IMR-90 (cell line): ENCODE data around the gene SLC1A5.

ENCODE experiments used
- BHLHE40 ChIP-seq: fragments of 150-350 bp; IDR thresholded peaks from 2 replicates; pipeline ENCODE4 v1.6.1; 2016; ENCODE audit warnings: mild to moderate bottlenecking, low read depth, low read length
- CEBPB ChIP-seq: IDR thresholded peaks from 2 replicates; pipeline ENCODE4 v1.6.1; 2012; ENCODE audit warnings: low read depth, low read length, improper control_type of control experiment
- CHD1 ChIP-seq: IDR thresholded peaks from 2 replicates; pipeline ENCODE4 v1.6.1; 2012; ENCODE audit warnings: low read depth, low read length, improper control_type of control experiment
- FOS ChIP-seq: fragments of 150-350 bp; IDR thresholded peaks from 2 replicates; pipeline ENCODE4 v1.6.1; 2016; ENCODE audit warnings: low read depth, low read length
- MXI1 ChIP-seq: IDR thresholded peaks from 2 replicates; pipeline ENCODE4 v1.6.1; 2012; ENCODE audit warnings: low read depth, mild to moderate bottlenecking, low read length, moderate library complexity, borderline replicate concordance
- POLR2A ChIP-seq: IDR thresholded peaks from 2 replicates; pipeline ENCODE4 v1.6.1; 2012; ENCODE audit warnings: mild to moderate bottlenecking, low read depth, low read length
- RAD21 ChIP-seq: IDR thresholded peaks from 2 replicates; pipeline ENCODE4 v1.6.1; 2012; ENCODE audit warnings: low read length, improper control_type of control experiment
- RFX5 ChIP-seq: IDR thresholded peaks from 2 replicates; pipeline ENCODE4 v1.8.0; 2012; ENCODE audit warnings: low read depth, mild to moderate bottlenecking, low read length, moderate library complexity
- SMC3 ChIP-seq: fragments of 150-350 bp; IDR thresholded peaks from 2 replicates; pipeline ENCODE4 v1.6.1; 2016; ENCODE audit warnings: low read depth, mild to moderate bottlenecking, antibody characterized with exemption, low read length, moderate library complexity
- TF ChIP-seq, protein P1 (sequence below): conservative IDR thresholded peaks from 2 replicates; pipeline ENCODE4 v1.5.1; 2012; ENCODE audit warnings: mild to moderate bottlenecking, low read depth, low read length, improper control_type of control experiment
- TF ChIP-seq, protein P2 (sequence below): fragments of 150-350 bp; IDR thresholded peaks from 2 replicates; pipeline ENCODE4 v1.6.1; 2017; ENCODE audit warnings: mild to moderate bottlenecking, antibody characterized with exemption, low read length, low read depth
- TF ChIP-seq, protein P3 (sequence below): fragments of 150-350 bp; IDR thresholded peaks from 2 replicates; pipeline ENCODE4 v1.6.1; 2016; ENCODE audit warnings: low read depth, mild to moderate bottlenecking, low read length, moderate library complexity, borderline replicate concordance

DNA sequence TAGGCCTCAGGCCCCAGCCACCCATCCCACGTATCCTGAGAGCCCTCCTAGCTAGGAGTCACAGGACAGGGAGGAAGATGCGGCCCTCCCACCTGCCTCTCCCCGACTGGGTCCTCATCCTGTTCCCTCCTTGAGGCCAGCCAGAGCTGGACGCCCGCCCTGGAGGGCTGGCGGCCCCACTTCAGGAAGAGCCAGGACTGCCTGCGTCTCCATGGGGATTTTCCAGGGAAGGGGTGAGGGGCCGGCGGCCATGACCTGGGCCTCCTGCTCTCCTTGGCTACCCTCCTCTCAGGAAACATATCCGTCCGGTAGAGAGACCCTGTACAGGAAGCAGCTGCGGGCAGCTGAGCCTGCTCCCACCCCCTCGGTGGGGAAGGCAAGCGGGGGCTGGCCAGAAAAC, 60.2 kb downstream of the SLC1A5 start:
- TF ChIP-seq, protein P1, sequence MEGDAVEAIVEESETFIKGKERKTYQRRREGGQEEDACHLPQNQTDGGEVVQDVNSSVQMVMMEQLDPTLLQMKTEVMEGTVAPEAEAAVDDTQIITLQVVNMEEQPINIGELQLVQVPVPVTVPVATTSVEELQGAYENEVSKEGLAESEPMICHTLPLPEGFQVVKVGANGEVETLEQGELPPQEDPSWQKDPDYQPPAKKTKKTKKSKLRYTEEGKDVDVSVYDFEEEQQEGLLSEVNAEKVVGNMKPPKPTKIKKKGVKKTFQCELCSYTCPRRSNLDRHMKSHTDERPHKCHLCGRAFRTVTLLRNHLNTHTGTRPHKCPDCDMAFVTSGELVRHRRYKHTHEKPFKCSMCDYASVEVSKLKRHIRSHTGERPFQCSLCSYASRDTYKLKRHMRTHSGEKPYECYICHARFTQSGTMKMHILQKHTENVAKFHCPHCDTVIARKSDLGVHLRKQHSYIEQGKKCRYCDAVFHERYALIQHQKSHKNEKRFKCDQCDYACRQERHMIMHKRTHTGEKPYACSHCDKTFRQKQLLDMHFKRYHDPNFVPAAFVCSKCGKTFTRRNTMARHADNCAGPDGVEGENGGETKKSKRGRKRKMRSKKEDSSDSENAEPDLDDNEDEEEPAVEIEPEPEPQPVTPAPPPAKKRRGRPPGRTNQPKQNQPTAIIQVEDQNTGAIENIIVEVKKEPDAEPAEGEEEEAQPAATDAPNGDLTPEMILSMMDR = no peak
- TF ChIP-seq FOS = no peak
- TF ChIP-seq, protein P2, sequence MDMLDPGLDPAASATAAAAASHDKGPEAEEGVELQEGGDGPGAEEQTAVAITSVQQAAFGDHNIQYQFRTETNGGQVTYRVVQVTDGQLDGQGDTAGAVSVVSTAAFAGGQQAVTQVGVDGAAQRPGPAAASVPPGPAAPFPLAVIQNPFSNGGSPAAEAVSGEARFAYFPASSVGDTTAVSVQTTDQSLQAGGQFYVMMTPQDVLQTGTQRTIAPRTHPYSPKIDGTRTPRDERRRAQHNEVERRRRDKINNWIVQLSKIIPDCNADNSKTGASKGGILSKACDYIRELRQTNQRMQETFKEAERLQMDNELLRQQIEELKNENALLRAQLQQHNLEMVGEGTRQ = no peak
- TF ChIP-seq POLR2A = no peak
- TF ChIP-seq BHLHE40 = no peak
- TF ChIP-seq CEBPB = no peak
- TF ChIP-seq, protein P3, sequence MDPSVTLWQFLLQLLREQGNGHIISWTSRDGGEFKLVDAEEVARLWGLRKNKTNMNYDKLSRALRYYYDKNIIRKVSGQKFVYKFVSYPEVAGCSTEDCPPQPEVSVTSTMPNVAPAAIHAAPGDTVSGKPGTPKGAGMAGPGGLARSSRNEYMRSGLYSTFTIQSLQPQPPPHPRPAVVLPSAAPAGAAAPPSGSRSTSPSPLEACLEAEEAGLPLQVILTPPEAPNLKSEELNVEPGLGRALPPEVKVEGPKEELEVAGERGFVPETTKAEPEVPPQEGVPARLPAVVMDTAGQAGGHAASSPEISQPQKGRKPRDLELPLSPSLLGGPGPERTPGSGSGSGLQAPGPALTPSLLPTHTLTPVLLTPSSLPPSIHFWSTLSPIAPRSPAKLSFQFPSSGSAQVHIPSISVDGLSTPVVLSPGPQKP = no peak
- no peak for TF ChIP-seq MXI1
- TF ChIP-seq RAD21 = no peak
- TF ChIP-seq SMC3 = no peak
- no peak for TF ChIP-seq RFX5
- no peak for TF ChIP-seq CHD1
